CD4-positive, alpha-beta T cell treated with Interleukin-15 for 1 hour (primary cell): ENCODE data around the gene GOSR1.
"Not testable (repeated sequence)": the region's sequence is repeated elsewhere in the genome, so short reads cannot be mapped to it uniquely, and the experiment has no call there.

ENCODE experiments used
- DNase-seq: peaks from one replicate; pipeline ENCODE4 v3.0.0-alpha.2; 2020

The GOSR1 gene

DNA sequence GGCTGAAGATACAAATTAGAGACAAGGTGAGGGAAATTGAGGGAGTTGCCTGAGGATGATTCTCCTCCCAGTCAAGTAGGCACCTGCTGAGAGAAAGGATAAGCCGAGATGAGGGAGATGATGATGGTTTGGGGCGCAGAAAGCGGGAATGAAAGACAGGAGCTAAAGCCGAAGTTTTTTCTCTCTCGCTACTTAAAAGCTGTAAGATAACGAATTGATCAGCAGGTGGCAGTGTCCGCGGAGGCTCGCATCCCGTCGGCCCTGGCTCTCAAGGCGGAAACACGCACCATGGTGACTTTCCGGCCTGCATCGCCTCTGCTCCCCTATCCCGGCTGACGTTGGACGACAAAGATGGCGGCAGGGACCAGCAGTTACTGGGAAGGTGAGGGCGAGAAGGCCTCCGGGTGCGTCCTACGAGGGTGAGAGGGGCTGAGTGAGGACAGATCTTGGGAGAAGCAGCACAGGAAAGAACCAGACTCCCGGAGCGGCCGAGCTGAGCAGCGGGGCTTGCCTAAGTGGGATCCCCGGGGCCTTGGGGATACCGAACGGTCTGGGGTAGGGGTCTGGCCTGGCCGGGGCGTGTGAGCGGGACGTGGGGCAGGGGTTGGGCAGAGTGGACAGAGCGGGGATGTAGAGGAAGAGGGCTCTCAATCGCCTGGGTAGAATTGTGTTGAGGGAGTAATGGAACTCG lies at the start of gene GOSR1:
Gene GOSR1 (plus strand): TSS at position 326 of the 691 bp plus-strand sequence. CDS start 26 bp downstream, at position 352.
- DNase-seq: peak; percentile 93

DNA sequence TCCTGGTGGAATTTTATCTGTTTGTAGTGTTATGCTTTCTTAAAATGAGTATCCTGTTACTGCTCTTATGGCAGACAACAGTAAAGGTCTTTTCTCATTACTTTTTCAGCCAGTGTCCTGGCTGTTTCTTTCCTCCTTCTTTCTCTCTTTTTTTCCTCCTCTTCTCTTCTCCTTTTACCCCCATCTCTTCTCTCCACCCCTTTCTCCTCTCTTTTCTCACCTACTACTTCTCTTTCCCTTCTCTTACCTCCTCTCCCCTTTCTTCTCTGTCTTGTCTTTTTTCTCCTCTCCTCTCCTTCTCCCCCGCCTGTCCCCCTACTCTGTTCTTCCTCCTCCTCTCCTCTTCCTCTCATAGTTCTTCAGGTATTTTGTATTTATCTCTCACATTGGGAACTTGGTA lies 49.6 kb upstream of the GOSR1 start:
- no peak for DNase-seq

DNA sequence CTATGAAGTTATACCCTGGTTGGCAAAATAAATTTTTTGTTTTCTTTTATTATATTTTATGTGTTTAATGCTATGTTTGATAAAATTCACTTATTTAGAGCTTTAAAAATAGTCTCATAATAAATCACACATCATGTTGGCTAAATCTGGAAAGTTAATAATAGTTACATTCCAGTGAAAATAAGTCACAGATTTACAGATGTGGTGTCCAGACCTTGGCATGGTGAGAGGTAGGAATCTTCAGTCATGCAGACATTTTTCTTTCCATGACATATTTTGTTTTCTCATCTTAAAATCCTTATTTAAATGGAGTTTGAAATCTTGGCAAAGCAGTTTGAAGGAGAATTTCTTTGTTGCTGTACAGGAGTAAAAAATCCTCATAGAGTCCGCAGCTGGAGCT lies 48.1 kb upstream of the GOSR1 start:
- no peak for DNase-seq

DNA sequence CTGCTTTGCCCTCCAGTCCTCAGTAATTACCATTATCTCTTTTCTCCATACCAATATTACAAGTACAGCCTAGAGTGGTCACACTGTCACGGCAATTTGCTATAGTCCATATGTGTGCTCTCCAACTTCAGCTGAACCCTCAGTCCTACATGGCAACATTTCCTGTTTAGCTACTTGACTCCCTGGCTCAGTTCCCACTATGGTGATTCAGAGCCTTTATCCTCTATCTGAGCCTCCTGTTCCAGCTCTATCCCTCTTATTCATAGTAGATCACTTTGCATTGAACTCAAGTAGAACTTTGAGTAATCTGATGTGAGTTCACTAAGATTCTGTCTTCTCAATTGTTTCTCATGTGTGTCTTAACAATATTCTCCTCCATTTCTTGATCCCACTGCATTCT lies 43.7 kb upstream of the GOSR1 start:
- DNase-seq: no peak

DNA sequence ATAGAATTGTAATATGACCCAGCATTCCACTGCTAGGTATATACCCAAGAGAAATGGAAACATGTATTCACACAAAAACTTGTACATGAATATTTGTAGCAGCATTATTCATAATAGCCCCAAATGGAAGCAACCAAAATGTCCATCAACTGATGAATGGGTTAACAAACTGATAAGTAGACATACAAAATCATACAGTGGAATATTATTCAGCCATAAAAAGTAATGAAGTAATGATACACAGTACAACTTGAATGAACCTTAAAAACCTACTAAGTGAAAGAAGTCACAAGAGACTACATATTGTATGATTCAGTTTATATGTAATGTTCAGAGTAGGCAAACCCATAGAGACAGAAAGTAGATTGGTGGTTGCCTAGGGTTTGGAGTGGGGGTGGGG lies 40.5 kb upstream of the GOSR1 start:
- no peak for DNase-seq

DNA sequence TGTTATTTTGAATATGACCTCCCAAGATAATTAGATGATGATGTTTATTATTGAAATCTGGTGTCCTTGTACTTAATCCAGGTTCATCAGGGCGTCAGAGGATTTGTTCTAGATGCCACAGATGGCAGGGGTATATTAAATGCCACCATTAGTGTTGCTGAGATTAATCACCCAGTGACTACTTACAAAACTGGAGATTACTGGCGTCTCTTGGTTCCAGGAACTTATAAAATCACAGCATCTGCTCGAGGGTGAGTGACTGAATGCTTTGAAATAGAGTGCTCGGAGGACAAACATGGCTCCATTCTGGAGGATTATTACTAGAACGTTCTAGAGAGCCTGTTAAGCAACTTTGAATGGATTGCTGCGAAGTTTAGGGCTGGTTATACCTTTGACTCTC lies 33.5 kb upstream of the GOSR1 start:
- no peak for DNase-seq

DNA sequence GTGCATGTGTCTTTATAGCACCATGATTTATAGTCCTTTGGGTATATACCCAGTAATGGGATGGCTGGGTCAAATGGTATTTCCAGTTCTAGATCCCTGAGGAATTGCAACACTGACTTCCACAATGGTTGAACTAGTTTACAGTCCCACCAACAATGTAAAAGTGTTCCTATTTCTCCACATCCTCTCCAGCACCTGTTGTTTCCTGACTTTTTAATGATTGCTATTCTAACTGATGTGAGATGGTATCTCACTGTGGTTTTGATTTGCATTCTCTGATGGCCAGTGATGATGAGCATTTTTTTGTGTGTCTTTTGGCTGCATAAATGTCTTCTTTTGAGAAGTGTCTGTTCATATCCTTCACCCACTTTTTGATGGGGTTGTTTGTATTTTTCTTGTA lies 30.6 kb upstream of the GOSR1 start:
- not testable (repeated sequence) for DNase-seq

DNA sequence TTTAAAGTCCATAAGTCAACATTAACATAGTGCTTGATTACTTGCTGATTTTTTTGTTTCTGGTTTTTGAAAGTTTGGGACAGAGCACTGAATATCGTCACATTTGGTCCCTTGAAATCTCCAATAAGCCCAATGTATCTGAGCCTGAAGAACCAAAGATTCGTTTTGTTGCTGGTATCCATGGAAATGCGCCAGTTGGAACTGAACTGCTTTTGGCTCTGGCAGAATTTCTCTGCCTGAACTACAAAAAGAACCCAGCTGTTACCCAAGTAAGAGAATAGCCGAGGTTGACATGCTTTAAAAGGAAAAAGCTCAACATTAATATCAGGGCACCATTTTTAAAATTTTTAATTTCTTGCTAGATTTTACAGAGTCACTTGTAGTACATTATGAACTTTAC lies 27.7 kb upstream of the GOSR1 start:
- no peak for DNase-seq

DNA sequence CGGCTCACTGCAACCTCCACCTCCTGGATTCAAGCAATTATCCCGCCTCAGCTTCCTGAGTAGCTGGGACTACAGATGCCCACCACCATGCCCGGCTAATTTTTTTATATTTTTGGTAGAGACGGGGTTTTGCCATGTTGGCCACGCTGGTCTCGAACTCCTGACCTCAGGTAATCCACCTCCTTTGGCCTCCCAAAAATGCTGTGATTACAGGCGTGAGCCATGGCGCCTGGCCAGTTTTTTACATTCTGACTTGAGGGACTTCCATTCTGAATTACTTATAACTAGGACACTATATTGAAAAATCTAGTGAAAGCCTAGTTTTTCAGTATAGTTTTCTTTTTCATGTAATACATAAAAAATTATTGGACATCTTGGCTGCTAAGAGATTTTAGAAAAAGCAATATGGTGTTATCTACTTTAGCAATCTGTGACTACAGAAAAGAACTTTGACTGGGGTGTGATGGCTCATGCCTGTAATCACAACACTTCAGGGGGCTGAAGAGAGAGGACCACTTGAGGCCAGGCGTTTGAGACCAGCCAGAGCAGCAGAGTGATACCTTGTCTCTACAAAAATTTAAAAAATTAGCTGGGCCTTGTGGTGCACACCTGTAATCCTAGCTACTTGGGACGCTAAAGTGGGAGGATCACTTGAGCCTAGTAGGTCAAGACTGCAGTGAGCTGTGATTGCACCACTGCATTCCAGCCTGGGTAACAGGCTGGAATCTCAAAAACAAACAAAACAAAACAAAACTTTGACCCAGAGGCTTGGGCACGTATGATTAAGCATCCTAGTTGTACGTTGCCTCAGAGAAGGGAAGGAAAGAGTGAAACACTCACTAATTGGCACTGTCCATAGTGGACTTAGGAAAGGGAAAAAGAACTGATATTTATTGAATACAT lies 26.8 kb upstream of the GOSR1 start:
- no peak for DNase-seq

DNA sequence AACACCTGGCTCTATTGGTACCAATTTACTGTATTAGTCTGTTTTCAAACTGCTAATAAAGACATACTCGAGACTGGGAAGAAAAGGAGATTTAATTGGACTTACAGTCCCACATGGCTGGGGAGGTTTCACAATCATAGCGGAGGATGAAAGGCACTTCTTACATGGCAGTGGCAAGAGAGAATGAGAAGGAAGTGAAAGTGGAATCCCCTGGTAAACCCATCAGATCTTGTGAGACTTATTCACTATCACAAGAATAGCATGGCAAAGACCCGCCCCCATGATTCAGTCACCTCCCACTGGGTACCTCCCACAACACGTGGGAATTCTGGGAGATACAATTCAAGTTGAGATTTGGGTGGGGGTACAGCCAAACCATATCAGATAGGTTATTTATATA lies 22.6 kb upstream of the GOSR1 start:
- DNase-seq: no peak

DNA sequence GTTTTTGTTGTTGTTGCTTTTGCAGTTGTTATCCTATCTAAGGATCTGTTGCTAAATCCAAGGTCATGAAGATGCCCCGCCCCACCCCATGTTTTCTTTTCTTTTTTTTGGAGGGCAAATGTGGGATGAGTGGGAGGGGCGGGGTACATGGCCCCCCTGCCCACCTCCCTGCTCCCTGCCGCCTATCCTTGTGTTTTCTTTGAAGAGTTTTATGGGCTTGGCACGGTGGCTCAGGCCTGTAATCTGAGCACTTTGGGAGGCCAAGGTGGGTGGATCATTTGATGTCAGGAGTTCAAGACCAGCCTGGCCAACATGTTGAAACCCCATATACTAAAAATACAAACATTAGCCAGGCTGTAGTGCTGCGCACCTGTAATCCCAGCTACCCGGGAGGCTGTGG lies 18.8 kb upstream of the GOSR1 start:
- no peak for DNase-seq

DNA sequence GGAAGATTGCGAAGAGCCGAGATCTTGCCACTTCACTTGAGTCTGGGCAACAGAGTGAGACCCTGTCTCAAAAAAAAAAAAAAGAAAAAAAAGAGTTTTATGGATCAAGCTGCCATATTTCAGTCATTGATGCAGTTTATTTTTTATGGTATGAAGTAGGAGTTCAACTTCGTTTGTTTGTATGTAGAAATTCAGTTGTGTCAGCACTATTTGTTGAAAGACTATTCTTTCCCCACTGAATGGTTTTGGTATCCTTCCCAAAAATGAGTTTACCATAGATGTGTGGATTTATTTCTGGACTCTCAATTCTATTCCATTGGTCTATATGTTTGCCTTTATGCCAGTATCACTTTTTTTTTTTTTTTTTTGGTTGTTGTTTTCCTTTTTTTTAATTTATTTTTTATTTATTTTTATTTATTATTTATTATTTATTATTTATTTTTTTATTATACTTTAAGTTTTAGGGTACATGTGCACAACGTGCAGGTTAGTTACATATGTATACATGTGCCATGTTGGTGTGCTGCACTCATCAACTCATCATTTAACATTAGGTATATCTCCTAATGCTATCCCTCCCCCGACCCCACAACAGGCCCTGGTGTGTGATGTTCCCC lies 18.3 kb upstream of the GOSR1 start:
- not testable (repeated sequence) for DNase-seq

DNA sequence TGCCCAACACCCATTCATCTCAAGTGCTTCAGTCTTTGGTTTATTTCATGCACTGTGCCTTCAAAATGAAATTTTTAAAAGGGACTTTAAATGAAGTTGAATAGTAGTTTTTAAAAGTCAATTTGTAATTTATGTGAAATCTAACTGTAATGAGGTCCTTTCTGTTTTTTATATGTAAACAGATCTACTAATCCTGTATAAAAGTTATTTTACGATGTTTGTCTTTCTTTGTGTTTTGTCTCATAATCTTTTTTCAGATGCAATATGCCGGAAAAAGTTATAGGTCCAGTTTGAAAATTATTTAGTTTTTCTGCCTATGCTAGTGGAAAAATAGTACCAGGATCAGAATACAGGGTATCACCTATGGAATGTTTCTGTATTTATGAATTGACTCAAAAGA lies 8.7 kb upstream of the GOSR1 start:
- no peak for DNase-seq

DNA sequence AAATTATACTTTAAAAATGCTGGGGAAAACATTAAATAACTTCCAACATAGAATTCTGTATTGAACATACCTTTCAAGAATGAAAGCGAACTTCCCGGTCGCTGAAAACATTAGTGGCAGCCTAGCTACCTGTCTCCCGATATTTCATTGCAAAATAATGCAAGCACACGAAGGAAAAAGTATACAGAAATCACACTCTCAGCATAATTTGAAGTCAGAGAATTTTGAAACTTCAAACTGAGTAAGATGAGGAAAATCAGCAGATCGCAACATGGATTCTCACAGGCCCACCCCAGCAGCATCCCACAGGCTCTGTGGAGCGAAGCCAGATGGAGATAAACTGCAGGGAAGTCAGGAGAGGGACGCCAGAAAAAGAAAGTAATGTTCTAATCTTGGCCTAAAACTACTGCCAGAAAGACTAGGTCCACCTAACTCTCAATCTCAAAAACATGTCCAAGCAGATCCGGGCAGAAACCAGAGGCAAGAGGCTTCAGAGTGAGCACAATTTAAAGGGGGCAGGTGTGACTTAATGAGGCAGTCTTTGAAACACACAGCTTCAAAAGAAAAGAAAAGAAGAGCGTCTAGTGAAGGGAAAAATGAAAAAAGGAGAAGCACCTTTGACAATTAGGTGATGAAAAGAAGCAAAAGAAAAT lies 4.8 kb upstream of the GOSR1 start:
- DNase-seq: no peak

DNA sequence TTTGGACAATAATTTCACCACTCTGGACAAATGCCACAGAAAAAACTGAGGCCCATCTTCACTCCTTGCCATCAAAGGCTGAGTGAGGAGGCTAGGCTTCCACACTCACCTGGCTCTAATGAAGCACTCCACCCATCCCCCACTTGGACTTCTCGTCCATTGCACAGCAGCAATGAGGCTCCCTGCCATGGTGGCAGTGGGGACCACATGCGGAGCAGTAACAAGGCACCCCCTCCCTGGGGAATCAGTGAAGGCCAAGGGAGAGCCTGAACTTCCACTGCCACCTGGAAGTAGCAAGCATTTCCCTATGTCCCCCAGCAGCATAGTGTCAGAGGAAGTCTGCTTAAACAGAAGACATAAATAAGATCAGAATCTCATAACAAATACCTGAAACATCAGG lies 2.0 kb upstream of the GOSR1 start:
- DNase-seq: no peak

DNA sequence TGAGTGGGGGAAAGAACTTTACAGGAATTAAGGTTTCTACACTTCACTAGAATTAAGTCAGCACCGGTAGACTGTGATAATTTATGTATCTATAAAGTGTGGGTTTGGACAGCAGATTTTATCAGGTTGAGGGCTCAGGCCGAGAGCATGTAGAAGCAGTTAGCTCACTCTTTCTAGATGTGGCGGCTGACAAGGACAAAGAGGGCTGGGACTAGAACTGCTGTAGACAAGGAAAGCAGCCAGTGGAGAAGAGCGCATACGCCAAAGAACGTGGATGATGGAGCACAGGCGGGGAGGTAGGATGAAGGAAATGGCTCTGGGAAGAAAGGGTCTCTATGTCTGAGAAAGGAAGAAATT lies 504 bp upstream of the GOSR1 start:
- DNase-seq: no peak

DNA sequence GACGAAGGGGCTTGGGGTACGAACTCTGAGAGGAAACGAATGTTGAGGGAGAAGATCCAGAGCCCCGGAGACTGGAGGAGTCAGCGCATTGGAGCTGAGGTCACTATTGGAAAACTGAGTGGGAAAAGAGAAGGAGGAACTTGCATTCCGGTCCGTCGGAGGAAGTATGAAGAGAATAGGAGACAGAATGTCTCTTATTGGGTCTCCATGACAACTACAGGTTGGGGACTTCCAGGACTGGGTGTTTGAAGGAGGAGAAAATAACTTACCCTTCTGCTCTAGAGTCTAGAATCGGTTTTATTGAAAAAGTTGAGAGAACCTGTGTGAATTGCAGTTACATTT lies 537 bp downstream of the GOSR1 start:
- peak; percentile 41 for DNase-seq

DNA sequence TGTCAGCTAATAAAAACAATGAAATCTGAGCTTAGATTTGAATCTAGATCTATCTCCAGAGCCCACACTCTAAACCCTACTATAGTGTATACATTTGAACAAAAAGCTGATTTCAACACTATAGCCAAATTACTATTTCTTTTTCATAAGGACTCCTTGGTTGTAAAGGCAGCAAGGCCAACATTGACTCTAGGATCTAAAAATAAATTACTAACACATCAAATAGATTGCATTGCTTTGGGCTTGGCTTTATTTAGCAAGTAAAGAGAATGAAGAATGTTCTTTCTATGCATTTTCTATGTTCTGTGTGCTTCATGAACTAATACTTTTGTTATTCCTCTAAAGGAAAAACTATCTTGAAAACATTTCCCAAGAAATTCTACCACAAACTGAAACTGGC lies 5.3 kb downstream of the GOSR1 start:
- DNase-seq: no peak

DNA sequence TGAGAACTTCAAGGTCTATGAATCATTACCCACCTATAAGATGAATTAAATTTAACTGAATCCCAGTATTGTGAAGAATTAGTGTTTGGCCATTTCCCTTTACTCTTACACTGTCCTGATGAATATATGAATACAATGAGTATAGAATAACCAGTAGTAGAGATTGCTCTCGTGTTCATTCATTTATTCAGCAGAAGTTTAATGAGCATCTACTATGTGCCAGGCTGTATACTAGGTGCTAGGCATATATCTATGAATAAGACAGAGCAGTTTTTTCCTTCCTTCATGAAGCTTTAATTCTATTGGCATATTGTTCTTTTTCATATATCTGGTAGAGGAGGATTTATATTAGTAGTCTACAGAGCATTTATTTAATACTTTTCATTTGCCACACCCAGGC lies 6.0 kb downstream of the GOSR1 start:
- DNase-seq: no peak

DNA sequence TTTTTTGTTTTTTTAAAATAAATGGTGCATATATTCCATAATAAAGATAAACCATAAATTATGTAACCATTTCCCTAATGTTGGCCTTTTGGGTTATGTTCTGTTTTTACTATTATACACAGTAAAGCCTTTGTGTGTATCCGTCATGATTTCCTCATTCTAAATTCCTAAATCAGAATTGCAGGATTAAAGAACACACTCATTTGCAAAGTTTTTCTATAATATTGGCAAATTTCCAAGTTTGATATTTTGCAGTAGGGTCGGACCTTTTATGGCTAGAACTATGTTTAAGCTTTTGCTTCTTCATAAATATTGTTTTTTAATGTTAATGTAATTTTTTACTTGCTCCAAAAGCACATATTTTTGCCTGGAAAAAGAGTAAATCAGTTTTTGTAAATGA lies 16.6 kb downstream of the GOSR1 start:
- no peak for DNase-seq

DNA sequence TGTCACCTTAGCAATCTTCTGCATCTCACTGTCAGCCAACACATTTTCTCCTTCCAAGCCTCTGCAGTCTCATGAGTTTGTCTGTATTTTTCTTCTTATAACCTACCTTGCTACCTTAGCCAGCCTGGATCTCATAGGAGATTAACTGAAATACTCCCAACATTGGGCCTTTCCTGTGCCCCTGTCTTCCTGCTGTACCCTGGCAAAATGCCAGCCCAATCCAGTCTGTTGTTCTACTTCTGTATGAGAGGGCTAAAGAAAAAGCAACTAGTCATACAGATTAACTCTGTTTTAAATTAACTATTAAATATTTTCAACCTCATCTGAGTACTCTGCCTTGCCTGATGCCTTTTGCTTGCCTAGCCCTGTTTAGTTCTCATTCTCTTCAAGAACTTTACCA lies 18.4 kb downstream of the GOSR1 start:
- DNase-seq: no peak

DNA sequence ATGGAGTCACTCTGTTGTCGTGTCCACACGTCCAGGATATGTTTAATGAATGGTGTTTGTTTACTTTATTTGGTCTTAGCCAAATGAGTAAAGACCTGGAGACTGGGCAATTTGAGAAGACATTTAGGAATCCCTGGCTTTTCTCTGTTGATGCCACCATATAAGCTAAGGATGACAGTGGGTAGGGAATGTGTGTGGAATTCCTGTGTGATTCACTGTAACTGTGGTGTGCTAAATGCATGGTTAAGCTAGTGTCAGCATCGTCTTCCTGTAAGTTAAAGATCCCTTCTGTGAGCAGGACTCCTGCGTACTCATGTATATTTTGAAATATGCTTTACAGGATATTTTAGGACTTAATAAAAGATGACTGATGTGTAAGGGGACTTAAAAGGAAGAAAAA lies 26.4 kb downstream of the GOSR1 start:
- no peak for DNase-seq

DNA sequence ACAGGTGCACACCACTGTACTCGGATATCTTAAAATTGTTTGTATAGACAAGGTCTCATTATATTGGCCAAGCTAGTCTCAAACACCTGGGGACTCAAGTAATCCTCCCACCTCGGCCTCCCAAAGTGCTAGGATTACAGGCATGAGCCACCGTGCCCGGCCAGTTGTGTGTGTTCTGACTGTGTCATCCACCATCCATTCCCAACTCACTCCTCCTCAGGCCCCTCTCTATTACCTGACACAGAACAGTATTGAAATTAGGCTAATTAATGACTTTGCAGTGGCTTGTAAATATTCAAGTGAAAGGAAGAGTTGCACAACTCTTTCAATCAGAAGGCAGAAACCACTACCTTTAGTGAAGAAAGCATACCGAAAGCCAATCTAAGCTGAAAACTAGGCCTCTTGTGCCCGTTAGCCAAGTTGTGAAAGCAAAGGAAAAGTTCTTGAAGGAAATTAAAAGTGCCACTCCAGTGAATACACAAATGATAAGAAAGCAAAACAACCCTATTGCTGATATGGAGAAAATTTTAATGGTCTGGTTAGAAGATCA lies 28.7 kb downstream of the GOSR1 start:
- DNase-seq: no peak
